SU-DHL-6 (cell line): ENCODE measurements around the gene PLEK.

Experiments
- H2AFZ ChIP-seq: fragments of 200-600 bp; sonication (generic); 2 replicates; pipeline ENCODE4 v1.6.1; 2014; ENCODE audit warnings: low read depth, mild to moderate bottlenecking, moderate library complexity, mixed read lengths, antibody characterized with exemption, low read length; ENCODE audit not compliant: severe bottlenecking
- H3F3A ChIP-seq: fragments of 200-600 bp; shearing (Covaris generic); 2 replicates; pipeline ENCODE4 v1.6.0; 2016; ENCODE audit warnings: antibody characterized with exemption, mild to moderate bottlenecking; ENCODE audit not compliant: insufficient read depth
- H3K27ac ChIP-seq: fragments of 200-600 bp; sonication (generic); 2 replicates; pipeline ENCODE4 v1.5.1; 2016; ENCODE audit warnings: low read depth, mild to moderate bottlenecking, low read length, moderate library complexity, mixed read lengths
- H3K27me3 ChIP-seq: fragments of 200-600 bp; sonication (generic), shearing (Covaris generic); 2 replicates; pipeline ENCODE4 v1.6.0; 2014; ENCODE audit warnings: mild to moderate bottlenecking, low read length
- H3K36me3 ChIP-seq: fragments of 200-600 bp; sonication (generic); 2 replicates; pipeline ENCODE4 v1.6.1; 2014; ENCODE audit warnings: mild to moderate bottlenecking, low read length, mixed read lengths
- H3K4me2 ChIP-seq: fragments of 300-600, 200-600 bp; shearing (Covaris generic), sonication (generic); 2 replicates; pipeline ENCODE4 v1.6.0; 2014; ENCODE audit warnings: low read length, low read depth, mild to moderate bottlenecking; ENCODE audit not compliant: poor library complexity, severe bottlenecking
- H3K4me3 ChIP-seq: fragments of 200-600 bp; sonication (generic); 2 replicates; pipeline ENCODE4 v1.5.1; 2014; ENCODE audit warnings: antibody characterized with exemption, low read length, mild to moderate bottlenecking, mixed read lengths; ENCODE audit not compliant: insufficient read depth, poor library complexity, severe bottlenecking
- H3K79me2 ChIP-seq: fragments of 200-600 bp; sonication (generic); 2 replicates; pipeline ENCODE4 v1.6.1; 2014; ENCODE audit warnings: mild to moderate bottlenecking, low read length, moderate library complexity; ENCODE audit not compliant: insufficient read depth
- H3K9ac ChIP-seq: fragments of 200-600 bp; sonication (generic); 2 replicates; pipeline ENCODE4 v1.7.0; 2014; ENCODE audit warnings: mild to moderate bottlenecking, low read length
- H3K9me2 ChIP-seq: fragments of 200-600 bp; sonication (generic); replicated peaks from 2 replicates; pipeline ENCODE4 v1.6.1; 2014; ENCODE audit warnings: low read length; ENCODE audit not compliant: insufficient read depth
- H3K9me3 ChIP-seq: fragments of 200-600 bp; sonication (generic); 2 replicates; pipeline ENCODE4 v1.6.1; 2014; ENCODE audit warnings: low read length, mixed read lengths; ENCODE audit not compliant: insufficient read depth
- H4K20me1 ChIP-seq: fragments of 200-600 bp; sonication (generic); 2 replicates; pipeline ENCODE4 v1.6.1; 2014; ENCODE audit warnings: low read depth, mild to moderate bottlenecking, antibody characterized with exemption, low read length, moderate library complexity, mixed read lengths
- EZH2phosphoT487 ChIP-seq: fragments of 200-600 bp; sonication (generic), shearing (Covaris generic); conservative IDR thresholded peaks from 2 replicates; pipeline ENCODE4 v1.6.1; 2018; ENCODE audit warnings: mild to moderate bottlenecking, antibody characterized with exemption, low read length, moderate library complexity, mixed read lengths
- TF ChIP-seq, protein P1 (sequence below): fragments of 200-600 bp; sonication (generic); IDR thresholded peaks from one replicate; pipeline ENCODE4 v1.5.1; 2017; ENCODE audit warnings: antibody characterized with exemption, mild to moderate bottlenecking, low read length, moderate library complexity; ENCODE audit not compliant: insufficient read depth, poor library complexity, severe bottlenecking

PLEK gene

DNA sequence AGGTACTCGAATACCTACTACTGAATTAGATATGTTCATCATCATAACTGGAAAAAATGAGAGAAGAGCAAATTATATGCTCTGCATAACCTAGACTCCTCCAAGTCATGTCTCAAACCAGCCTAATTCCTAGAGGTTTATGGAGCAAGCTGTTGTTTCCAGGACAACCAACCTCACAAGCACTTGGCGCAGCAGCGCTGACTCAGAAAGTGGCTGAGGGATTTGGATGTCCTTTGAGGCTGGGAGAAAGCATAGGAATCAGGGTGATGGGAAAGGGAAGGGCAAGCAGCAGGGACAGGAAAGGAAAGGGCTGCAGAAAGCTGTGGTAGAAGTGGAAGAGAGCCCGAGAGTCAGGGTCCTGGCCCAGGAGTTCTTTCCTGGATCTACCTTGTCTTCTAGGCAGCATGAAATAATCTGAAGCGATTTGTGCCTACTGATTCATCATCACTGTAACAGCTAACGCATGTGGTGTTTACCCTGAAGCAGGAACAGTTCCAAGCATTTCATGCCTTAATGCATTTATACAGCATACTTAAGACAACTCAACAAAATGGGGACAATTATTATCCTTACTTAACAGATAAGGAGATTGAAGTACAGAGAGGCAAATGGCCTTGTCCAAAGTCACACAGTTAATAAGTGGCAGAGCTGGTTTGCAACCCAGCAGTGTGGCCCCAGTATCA lies 3.7 kb downstream of the PLEK start:
- no peak overlapping the region for H3K4me3 ChIP-seq

DNA sequence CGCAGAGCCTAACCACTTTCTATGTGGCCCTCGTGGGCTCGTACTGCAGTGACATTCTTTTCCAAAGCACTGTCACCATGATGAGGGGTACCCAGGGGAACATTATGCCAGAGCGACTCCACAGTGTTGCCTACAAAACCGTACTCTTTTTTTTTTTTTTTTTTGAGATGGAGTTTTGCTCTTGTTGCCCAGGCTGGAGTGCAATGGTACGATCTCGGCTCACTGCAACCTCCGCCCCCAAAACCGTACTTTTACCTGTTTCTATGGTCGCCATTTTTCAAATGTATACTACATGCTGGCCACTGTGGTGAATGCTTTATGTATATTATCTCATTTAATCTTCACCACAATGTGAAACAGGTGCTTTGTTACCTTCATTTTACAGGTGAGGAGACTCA lies 4.3 kb downstream of the PLEK start:
- TF ChIP-seq, protein P1, sequence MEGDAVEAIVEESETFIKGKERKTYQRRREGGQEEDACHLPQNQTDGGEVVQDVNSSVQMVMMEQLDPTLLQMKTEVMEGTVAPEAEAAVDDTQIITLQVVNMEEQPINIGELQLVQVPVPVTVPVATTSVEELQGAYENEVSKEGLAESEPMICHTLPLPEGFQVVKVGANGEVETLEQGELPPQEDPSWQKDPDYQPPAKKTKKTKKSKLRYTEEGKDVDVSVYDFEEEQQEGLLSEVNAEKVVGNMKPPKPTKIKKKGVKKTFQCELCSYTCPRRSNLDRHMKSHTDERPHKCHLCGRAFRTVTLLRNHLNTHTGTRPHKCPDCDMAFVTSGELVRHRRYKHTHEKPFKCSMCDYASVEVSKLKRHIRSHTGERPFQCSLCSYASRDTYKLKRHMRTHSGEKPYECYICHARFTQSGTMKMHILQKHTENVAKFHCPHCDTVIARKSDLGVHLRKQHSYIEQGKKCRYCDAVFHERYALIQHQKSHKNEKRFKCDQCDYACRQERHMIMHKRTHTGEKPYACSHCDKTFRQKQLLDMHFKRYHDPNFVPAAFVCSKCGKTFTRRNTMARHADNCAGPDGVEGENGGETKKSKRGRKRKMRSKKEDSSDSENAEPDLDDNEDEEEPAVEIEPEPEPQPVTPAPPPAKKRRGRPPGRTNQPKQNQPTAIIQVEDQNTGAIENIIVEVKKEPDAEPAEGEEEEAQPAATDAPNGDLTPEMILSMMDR, result no peak
- TF ChIP-seq EZH2phosphoT487, result no peak
- Histone ChIP-seq H3K4me2 (no peak overlapping the region), H3K4me3 (no peak overlapping the region)

More for the DNA sequence above, 3.7 kb downstream of the PLEK start:
- Histone ChIP-seq H3K9ac (peak overlapping the region; percentile 74; the same call in 1 of the 2 replicates), H3K4me2 (peak overlapping the region; percentile 85), H4K20me1 (no peaks in the 10 kb centered on the region), H3K27ac (peak overlapping the region; percentile 84), H2AFZ (no peak overlapping the region), H3K36me3 (0 out of 2 replicates have a peak, but pooled peaks cover 8% of the 10 kb centered on the region), H3K9me2 (no peaks in the 10 kb centered on the region), H3K9me3 (no peaks in the 10 kb centered on the region), H3K27me3 (no peaks in the 10 kb centered on the region), H3F3A (peaks cover 22% of the 10 kb centered on the region; the same call in 1 of the 2 replicates), H3K79me2 (peaks cover 92% of the 10 kb centered on the region)
- TF ChIP-seq, protein P1, result no peak
- TF ChIP-seq EZH2phosphoT487, result no peak

DNA sequence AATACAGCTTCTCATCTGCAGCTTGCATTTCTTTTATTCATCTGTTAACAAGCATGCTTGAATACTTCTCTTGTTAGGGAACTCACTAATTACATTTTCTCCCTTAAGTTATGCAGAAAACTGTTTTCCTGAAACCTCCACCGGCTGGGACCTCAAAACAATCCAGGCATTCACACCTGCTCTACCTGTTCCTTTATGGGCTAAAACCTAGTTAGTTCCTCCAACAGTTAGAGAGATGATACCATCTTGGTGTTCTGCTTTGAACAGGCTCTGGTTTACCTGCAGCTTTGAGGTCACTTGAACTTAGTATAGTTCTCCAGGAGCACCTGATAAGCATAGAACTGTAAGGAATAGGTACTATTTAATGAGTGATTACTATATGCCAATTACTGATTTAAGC lies 6.1 kb downstream of the PLEK start:
- TF ChIP-seq EZH2phosphoT487, result no peak
- TF ChIP-seq, protein P1, result no peak
- Histone ChIP-seq H4K20me1 (no peaks in the 10 kb centered on the region), H3K79me2 (peaks cover 95% of the 10 kb centered on the region), H2AFZ (no peak overlapping the region), H3K27me3 (no peaks in the 10 kb centered on the region), H3K9me3 (no peaks in the 10 kb centered on the region), H3K27ac (no peak overlapping the region), H3K9ac (no peak overlapping the region), H3K36me3 (0 out of 2 replicates have a peak, but pooled peaks cover 8% of the 10 kb centered on the region), H3K4me2 (peak overlapping the region; percentile 27), H3F3A (0 out of 2 replicates have a peak, but pooled peaks cover 8% of the 10 kb centered on the region), H3K9me2 (no peaks in the 10 kb centered on the region), H3K4me3 (no peak overlapping the region)

More for the DNA sequence above, 4.3 kb downstream of the PLEK start:
- Histone ChIP-seq H3K9me3 (no peaks in the 10 kb centered on the region), H3K27me3 (no peaks in the 10 kb centered on the region), H3K79me2 (peaks cover 95% of the 10 kb centered on the region), H3K9ac (no peak overlapping the region), H3K36me3 (0 out of 2 replicates have a peak, but pooled peaks cover 8% of the 10 kb centered on the region), H2AFZ (no peak overlapping the region), H3F3A (peaks cover 18% of the 10 kb centered on the region; the same call in 1 of the 2 replicates), H3K27ac (no peak overlapping the region), H4K20me1 (no peaks in the 10 kb centered on the region), H3K9me2 (no peaks in the 10 kb centered on the region)
